ENCODE measurements around the gene CACNA2D2. TPM values are rescaled to one million over a fixed set of nuclear protein-coding genes. Genes with fewer than 3 reads are reported as not detected.

The CACNA2D2 gene
- total RNA-seq, 1 donor from 2014 or later, result not detected

- Histone ChIP-seq H3K27me3 (ENCODE audit: control insufficient read depth, insufficient read depth, low read length) (peaks cover 6% of the 10 kb centered on the region), H3K4me3 (ENCODE audit: low read depth, low read length) (no peak overlapping the region), H3K36me3 (ENCODE audit: control insufficient read depth, insufficient read depth, low read length) (no peaks in the 10 kb centered on the region)
- DNase-seq (ENCODE audit: low read depth) (no peak), FAIRE-seq (no peak)
- TF ChIP-seq, protein P1, sequence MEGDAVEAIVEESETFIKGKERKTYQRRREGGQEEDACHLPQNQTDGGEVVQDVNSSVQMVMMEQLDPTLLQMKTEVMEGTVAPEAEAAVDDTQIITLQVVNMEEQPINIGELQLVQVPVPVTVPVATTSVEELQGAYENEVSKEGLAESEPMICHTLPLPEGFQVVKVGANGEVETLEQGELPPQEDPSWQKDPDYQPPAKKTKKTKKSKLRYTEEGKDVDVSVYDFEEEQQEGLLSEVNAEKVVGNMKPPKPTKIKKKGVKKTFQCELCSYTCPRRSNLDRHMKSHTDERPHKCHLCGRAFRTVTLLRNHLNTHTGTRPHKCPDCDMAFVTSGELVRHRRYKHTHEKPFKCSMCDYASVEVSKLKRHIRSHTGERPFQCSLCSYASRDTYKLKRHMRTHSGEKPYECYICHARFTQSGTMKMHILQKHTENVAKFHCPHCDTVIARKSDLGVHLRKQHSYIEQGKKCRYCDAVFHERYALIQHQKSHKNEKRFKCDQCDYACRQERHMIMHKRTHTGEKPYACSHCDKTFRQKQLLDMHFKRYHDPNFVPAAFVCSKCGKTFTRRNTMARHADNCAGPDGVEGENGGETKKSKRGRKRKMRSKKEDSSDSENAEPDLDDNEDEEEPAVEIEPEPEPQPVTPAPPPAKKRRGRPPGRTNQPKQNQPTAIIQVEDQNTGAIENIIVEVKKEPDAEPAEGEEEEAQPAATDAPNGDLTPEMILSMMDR (IDR thresholded peaks at IDR 0.05; ENCODE audit: insufficient read depth, low read length, severe bottlenecking), result peak; percentile 18
These were observed 132.8 kb downstream of the CACNA2D2 start for GRCh38 chr3:50370594-50370993.

GRCh38 chr3:50369012-50369670, 134.3 kb downstream of the CACNA2D2 start:
- DNase-seq (ENCODE audit: low read depth) (peak; percentile 67), FAIRE-seq (peak; percentile 64)
- H3K36me3 ChIP-seq (ENCODE audit: control insufficient read depth, insufficient read depth, low read length), result no peaks in the 10 kb centered on the region
- TF ChIP-seq, protein P1 (IDR thresholded peaks at IDR 0.05; ENCODE audit: insufficient read depth, low read length, severe bottlenecking), result no peak
- H3K4me3 ChIP-seq (ENCODE audit: low read depth, low read length), result no peak overlapping the region
- H3K27me3 ChIP-seq (ENCODE audit: control insufficient read depth, insufficient read depth, low read length), result peaks cover 6% of the 10 kb centered on the region

DNA sequence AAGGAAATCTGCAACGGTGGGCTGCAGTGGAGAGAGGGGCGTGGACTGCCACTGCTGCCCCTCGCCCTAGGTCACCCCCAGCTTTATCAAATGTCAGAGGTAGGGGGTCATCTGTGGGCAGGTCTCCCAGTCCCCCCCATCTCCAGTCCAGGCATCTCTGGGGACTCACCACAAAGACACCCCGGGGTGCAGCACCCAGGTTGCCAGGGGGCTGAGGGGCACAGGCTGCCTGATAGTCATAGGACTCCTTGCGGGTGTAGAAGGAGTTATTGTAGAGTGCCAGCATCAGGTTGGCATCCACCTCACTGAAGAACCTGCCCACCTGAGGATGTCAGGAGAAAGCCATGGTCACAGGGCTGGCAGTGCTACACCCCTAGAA, 137.6 kb downstream of the CACNA2D2 start:
- Histone ChIP-seq H3K36me3 (ENCODE audit: control insufficient read depth, insufficient read depth, low read length) (no peaks in the 10 kb centered on the region), H3K27me3 (ENCODE audit: control insufficient read depth, insufficient read depth, low read length) (peaks cover 2% of the 10 kb centered on the region), H3K4me3 (ENCODE audit: low read depth, low read length) (peak overlapping the region; percentile 69)
- DNase-seq (ENCODE audit: low read depth), result no peak
- no peak for FAIRE-seq
- TF ChIP-seq, protein P1 (IDR thresholded peaks at IDR 0.05; ENCODE audit: insufficient read depth, low read length, severe bottlenecking), result no peak

- Histone ChIP-seq H3K4me3 (ENCODE audit: low read depth, low read length) (peak overlapping the region; percentile 69), H3K27me3 (ENCODE audit: control insufficient read depth, insufficient read depth, low read length) (peaks cover 2% of the 10 kb centered on the region), H3K36me3 (ENCODE audit: control insufficient read depth, insufficient read depth, low read length) (no peaks in the 10 kb centered on the region)
- FAIRE-seq, result no peak
- peak; percentile 88 for DNase-seq (ENCODE audit: low read depth)
- TF ChIP-seq, protein P1 (IDR thresholded peaks at IDR 0.05; ENCODE audit: insufficient read depth, low read length, severe bottlenecking), result peak; percentile 19
These were observed 138.2 kb downstream of the CACNA2D2 start for GRCh38 chr3:50365080-50365841.

GRCh38 chr3:50364573-50365079, 138.8 kb downstream of the CACNA2D2 start:
- DNase-seq (ENCODE audit: low read depth) (no peak), FAIRE-seq (no peak)
- peaks cover 2% of the 10 kb centered on the region for H3K27me3 ChIP-seq (ENCODE audit: control insufficient read depth, insufficient read depth, low read length)
- H3K36me3 ChIP-seq (ENCODE audit: control insufficient read depth, insufficient read depth, low read length), result no peaks in the 10 kb centered on the region
- peak overlapping the region; percentile 69 for H3K4me3 ChIP-seq (ENCODE audit: low read depth, low read length)
- TF ChIP-seq, protein P1 (IDR thresholded peaks at IDR 0.05; ENCODE audit: insufficient read depth, low read length, severe bottlenecking), result no peak
